ENCODE data around the gene IQSEC1.
A peak's percentile ranks its signal among the peaks of the same experiment; 100 is the strongest.

Gene IQSEC1

DNA sequence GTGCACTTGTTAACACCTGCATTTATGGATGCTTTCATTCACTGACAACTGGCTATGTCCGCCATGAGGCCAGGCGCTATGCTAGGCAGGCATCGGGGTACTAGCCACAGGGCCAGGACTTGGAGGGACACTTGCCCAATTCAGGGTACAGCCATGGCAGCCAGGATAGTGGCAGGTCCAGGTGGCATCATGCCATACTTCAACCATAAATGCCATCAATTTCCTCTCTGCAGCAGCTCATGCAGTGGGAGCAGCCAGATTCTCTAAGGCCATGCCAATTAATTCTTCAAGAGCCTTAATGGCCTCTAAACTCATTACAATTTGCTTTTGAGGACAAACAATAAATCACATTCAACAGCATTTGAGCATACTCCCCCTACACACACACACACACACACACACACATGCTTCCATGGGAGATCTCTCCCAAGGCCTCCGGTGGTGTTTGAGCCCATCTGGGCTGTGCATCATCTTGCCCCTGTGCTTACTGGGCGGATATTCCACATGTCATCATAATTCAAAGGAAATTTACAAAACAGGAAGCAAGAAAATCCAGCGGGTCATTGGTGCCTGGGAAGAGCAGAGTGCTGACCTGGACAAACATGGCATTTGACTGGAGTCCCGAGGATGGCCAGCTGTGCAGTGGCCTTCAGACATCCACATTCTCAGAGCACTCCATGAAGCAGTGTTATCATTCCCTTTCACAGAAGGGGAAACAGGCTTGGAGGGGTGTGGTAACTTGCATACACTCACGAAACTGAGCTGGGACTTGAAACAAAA is 109.1 kb downstream of the IQSEC1 start:
- peak; percentile 65 for DNase-seq

DNA sequence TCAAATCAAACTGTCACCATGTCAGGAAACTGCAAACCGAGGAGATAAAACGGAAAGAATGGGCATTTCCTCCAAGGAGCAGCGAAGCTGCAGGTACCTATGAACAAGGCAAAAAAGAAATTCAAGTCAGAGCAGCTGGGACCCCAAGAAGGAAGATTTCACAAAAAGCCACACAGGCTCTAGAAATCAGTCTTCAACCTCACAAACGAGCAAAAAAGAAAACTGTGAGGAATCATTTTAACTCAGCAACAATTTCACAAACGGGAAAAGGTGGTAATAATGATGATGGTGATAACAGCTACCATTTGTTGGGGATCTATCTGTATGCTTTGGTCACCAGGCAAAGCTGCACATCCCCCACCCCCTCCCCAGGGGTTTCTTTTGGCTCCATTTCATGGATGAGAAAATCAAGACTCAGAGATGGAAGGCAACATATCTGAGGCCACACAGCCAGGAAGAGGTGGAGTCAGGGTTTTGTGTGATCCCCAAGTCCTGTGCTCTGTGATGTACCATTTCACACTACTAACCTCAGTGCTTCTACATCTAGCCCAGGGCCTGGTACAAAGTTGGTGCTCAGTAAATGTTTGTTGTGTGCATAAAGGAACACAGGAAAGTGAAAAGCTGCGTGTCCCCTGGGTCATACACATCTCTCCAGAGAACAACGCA is 109.9 kb downstream of the IQSEC1 start:
- no peak for DNase-seq

DNA sequence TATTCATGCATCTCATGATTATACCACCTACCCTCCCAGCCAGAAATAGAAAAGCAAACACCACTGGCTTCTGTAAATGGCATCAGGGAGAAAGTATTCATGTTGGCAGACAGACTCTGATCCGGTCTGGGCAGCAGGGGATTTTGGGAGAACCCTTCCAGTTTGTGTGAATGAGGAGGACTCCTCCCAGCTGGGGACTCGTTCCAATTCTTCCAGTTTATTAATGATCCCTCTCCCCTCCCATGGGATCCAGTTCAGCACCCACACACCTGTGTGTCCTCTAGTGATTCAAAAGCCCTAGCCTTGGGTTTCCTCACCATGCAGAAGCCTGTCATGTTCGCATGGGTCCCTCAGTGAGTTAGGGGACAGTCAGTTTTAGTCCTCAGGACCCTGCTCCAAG is 110.9 kb downstream of the IQSEC1 start:
- no peak for DNase-seq

DNA sequence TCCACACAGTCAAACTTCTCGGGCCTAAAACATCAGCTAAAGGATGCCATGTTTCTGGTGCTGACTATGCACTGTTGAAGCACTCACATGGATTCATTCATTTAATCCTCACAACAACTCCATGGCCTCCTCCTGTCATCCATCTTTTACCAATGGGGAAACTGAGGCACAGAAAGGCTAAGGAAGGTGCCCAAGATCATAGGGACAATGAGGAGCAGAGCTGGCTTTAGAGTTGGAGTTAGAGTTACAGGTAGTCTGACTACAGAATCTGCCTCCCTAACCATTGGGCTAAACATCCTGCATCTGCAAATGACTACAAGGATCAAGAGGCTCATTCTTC is 111.6 kb downstream of the IQSEC1 start:
- DNase-seq, result no peak

DNA sequence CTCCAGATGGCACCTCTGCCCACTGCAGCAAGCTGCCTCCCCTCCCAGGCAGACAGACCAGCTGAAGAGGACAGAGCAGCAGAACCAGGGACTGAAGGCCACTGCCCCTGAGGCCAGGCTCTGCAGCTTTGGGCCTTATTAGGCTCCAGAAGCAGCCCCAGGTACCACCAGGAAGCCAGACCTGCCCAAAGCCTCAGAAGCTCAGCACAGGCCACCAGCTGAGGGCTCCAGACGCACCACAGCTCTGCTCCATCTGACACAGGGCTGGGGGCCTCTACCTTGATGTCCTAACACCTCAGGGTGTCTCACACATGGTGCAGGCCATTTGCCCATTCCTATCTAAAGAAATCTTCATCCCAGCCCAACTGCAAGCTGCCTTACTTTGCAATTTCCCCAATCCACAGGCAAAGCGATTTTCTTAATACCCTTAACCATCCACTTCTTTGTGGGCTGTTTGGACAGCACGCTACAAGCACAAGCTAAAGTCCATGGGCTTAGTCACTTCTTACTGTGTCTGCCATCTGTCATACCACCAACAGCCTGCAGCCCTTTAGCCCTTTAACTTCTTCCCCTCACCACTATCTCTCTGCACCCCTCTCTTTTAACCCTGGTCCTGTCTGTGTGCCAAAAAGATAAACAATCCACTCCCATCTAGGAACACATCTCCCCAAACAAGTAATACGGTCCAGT is 112.1 kb downstream of the IQSEC1 start:
- no peak for DNase-seq

DNA sequence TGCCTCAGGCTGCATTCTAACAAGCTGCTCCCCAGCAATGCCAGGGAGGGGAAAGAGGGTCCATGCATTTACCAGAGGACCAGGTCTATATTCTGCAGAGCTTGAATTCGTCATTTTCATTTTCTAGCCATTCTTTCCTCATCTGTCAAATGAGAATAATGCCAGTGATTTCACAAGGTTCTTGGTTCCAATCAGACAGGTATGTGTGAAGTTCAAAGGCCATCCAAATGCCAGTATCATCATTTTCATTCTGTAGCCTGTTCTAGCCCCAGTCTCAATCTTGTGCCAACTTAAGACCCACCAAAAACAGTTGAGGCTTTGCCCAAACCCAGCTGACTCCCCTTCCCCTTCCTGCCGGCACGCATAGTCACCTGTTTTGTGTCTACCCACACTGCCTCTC is 112.7 kb downstream of the IQSEC1 start:
- no peak for DNase-seq

DNA sequence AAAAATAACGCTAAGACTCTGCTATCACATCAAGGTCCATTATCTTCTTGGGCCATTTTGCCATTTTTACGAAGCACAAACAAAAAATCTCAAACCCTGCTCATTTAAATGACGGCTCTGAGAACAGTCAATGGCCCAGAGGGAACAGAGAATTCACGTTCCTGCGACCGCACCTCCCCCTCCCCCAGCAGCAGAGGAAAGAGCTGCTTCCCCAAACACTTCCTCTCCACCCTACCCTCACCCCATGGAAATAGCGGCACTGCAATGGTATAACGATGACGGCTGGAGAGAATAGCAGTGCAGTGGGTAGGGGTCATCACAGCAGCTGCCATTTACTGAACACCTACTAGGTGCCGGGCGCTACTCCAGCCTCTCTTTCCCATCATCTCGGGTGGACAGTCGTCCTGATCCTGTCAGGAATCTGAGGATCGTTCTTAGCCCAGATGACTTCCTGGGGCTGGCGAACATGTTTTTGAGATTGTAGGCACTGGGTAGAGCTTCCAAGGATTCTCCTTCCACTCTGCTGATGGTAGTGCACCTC is 113.3 kb downstream of the IQSEC1 start:
- no peak for DNase-seq

DNA sequence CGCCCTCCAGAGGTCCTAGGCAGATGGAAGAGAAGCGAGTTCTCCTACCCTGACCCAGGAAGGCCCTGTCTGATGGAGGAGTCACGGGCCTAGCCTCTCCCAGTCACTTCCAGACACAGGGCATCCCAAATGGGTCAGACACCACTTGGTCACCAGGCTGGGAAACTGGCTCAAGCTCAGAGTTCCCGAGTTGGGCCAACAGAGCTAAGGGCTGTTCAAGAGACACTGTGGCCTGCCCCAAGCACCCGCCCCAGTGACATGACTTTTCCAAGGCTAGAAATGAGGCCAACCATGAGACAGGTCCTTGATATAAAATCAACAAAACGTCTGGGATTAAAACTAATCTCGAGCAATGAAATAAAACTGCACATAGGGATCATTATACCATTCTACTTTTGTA is 113.8 kb downstream of the IQSEC1 start:
- DNase-seq, result no peak

DNA sequence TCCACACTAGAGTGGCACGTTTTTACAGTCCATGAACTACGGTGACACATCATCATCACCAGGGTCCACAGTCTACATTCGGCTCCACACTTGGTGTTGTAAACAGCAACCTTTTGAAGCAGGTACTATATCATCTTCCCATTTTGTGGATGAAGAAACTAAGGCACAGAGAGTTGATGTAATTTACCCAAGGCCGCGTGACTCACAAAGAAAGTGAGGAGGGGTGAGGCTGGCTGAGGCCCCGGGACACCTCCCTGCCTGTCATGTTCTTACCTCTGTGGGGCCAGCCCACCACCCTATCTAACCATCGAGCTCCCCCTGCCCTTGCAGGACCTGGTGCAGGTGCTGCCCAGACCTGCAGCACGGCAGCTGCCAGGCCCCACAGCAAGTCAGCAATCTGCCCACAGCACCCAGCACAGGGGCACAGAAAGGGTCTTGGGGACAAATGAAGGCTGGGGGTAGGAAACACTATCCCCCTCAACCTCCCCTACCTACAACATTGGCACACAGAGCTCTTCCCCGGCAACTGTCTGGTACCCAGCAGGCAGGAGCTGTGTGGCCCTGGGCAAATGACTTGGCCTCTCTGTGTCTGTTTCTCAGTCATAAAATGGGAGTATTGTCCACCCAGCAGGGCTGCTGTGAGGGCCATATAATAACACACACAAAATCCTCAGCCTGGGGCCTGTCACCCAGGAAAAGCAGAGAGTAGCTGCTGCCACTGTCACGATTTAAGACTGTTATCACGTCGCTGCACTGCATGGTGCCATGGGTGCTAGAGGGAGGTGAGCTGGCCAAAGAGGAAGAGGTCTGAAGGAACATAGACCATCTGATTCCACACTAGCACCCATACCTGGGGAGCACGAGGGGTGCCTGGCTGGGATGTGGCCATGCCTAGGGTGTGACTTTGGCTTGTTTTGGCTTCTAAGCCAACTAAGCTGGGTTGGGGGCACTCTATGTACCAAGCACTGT is 115.1 kb downstream of the IQSEC1 start:
- DNase-seq, result no peak

DNA sequence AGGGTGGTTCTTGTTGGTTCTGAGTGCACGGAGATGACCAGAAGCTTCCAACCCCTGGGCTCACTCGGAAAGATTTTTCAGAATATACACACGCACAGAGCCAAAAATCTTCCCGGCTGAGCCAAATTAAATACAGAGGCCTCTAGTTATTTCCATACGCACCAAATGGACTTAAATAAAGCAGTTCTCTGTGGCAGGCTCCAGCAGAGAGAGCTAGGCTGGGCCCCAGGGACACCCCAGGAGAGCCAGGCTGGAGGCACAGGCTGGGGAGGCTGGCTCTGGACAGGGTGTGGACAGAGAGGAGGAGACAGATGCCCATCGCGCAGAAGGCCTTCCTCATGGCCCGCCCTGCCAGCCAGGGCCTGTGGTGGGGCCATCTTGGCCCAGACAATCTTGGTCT is 115.9 kb downstream of the IQSEC1 start:
- DNase-seq, result no peak

DNA sequence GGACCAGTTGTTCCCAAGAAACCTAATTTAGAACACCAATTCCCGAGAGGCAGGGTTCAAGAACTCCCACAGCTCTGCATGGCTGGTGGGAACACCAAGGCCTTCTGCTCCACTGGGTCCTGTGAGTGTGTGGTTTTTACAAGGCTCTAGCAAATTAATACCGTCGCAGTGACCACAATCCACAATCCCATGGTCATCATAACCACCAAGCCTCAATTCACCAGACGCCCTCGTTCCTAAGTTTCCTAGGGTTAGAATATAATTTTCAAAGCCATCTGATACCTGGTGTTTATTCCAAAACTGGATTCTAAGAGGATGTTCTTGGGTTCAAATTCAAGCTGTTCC is 116.9 kb downstream of the IQSEC1 start:
- DNase-seq, result no peak

DNA sequence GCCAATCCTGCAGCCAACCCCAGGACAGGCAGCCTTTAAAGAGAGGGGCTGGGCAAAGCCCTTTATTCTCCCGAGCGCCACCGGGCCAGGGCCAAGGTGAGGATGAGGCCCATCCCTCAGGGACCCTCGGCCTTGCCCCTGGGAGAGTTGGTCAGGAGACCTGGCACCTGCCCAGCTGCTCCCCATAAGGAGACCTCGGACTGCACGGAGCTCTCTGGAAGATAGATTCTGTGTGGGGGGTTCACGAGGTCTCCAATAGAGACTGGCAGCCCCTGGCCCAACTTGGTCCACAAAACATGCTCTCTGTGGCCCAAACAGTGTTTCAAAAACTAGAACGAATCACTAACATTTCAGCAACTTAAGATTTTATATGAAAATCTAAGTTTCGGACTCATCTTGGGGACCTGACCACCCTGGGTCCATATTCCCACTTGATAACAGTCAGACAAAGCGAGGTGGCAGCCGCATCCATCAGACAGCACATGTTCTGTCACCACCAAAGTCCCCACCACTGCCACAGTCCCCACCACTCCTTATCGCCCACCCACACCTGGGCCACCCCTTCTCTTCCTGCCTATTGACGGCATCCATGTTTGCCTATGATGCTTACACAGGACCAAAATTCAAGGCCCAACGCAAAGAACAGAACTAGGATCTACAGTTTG is 117.4 kb downstream of the IQSEC1 start:
- no peak for DNase-seq

DNA sequence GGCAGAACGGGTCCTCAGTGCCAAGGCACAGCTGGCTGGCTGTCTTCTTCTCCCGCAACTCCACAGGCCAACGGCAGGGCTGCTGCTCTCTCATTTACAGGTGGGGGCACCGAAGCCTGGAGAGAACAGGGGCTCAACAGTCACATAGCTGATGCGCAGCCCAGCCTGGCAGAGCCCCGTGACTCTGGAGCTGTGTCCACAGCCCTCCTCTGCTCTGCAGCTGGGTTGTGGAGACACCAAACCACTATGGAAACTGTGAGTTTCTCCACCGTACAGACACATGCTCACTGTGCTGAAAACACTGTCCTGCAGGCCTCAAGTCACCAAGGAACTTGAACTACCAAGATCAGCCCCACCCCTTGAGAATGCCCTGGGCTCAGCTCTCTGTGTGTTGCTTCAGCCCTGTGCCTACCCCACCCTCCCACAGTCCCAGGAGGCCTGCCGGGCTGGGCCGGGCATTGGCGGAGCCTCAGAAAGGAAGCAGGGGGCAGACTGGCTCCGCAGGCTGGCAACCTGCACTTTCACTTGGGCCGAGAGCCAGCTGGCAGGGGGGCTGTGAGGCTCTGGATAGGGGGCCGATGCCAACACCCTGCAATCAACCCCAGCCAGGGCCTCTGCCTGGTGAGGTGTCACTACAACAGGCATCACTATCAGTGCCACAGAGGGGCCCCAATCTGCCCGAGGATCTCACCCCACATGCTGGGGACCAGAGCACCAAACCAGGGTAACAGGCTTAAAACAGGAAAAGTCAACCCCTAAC is 118.2 kb downstream of the IQSEC1 start:
- DNase-seq, result peak; percentile 55

DNA sequence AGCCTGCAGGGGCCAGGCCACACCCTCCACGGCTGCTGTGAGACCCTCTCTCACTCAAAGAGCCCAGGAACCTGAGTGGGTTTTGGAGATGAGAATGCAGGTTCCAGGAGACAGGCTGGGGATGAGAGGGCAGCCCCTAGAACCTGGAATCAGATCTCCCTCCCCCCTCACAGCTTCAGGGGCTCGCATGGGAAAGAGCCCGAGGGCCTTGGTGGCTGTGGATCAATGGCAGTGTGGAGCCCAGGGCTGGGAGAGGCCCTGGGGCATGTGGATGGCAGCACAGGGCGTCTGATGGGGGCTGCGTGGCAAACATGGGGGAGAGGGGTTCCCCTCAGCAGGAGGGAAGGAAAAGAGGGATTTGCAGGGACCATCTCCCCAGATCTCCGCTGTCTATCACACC is 119.0 kb downstream of the IQSEC1 start:
- DNase-seq, result no peak

DNA sequence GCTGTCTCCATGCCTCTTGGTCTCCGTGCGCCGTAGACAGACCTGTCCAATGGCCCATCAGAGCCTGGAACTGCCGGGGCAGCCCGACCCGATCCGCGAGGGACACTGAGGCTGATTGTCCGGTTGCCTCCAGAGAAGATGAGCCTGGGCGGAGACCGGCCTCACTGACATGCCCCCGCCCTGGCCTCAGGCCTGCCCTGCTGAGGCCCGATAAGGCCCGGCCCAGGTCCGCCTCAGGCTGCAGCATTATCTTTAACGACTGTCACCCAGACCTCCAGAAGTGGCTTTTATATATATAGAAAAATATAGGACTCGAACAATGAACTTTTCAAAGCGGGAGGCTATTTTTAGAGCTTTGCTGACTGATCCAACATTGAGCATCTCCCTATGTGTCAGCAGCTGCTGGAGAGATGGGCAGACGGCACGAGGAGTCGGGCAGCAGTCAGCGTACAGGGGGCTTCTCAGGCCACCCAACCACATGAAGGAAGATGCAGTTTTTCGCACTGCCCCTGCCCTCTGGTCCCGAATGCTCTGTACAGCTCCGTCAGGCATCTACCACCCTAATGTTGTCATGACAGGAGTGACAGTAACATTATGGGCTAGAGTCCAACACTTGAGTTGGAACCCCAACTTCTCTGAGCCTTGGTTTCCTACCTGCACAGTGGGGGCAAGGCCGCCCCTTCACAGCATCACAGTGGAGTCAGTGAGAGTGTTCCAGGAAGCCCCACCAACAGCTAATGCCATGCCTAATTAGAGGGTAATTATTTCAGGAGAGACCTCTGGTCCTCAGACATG is 119.8 kb downstream of the IQSEC1 start:
- no peak for DNase-seq

DNA sequence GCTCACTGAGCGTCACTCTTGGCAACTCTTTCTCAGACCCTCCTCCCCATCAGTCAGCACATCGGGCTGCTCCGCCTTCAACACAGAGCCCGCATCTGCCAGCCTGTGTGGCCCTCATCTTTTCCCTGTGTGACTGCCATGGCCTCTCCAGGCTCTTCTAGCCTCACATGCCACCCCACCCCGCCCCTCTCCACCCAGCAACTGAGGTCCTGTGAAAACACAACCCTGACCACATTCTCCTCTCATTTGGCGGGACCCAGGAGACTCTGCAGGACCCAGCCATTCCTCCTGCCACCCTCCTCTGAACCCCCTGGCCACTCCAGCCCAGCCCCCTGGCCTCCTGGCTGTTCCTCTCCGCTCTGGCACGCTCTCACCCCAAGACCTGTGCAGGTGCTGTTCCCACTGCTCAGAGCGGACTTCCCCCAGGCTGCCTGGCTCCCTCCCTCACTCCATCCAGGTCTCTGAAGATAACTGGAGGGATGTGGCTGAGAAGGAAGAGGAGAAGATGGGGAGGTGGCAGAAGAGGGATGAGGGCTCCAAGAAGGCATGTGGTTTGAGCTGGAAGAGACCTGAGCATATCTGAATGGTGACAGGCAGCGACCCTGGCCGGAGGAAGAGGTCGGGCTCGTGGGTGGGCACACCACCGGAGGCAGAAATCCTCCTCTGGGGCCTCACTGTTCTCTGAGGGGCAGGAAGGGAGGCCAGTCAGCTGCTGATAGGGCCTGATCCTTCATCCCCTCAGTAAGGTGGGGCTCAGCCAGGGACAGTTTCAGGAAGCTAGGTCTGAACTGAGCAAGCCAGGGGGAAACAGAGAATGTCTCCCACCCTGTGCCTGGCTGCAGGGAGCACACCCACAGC is 120.7 kb downstream of the IQSEC1 start:
- DNase-seq, result no peak

DNA sequence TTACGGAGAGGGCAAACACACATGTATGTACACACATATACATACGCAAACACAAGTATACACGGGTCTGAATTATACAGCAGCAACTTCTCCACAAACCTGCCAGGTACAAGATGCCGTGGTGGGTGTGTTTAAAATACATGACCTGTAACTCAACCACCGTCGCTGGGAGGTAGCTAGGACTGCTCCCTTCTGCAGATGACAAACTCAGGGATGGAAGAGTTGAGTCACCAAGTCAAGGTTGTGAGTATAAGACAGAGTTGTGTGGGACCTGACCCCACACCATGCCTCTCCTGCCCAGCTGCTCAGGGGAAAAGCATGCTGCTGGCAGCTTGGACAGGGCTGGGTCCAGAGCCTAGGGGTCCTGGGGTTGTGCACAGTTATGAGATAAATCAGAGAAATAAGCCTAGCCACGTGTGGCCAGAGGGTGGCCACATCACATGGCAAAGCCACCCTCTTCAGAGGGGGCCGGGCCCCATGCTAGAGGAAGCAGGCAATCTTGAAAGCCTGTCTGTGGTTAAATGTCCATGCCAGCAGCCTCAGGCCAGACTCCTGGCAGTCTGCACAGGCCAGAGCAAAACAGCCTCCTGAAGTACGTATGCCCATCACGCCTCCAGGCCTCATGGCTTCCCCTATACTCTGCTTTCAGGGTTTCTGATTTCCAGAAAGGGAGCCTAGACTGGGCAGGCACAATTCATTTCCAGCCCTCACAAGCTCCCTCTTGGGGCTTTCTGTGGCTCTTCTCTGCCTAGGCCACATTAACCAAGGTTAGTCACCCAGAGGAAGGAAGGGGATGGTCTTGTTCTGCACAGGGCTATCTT is 124.1 kb downstream of the IQSEC1 start:
- DNase-seq, result no peak

DNA sequence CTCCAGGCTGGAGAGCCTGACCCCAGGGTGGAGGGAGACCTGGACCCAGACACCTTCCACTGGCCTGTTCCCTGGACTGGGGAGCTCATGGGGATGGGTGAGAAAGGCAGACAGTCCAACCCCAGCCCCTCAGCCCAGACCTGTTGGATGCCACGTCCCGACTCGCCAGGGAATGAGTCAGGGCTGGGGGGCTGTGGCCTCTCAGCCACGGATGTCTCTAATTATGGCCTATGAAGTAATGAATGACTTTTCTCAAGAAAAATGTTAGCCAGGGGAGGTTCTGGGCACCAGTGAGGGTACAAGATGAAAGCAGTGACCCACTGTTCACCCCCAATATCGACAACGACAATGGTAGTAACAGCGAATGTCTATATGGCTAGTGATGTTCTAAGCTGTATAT is 124.9 kb downstream of the IQSEC1 start:
- no peak for DNase-seq
